Activated CD8-positive, alpha-beta T cell treated with anti-CD3 and anti-CD28 coated beads, Interleukin-2, amount 10 ng/mL, durations not matched to agents 7 days and 5 days (primary cell): ENCODE results near the gene SLC25A21. TPM values are rescaled to one million over a fixed set of nuclear protein-coding genes. Genes with fewer than 3 reads are reported as not detected.

ENCODE experiments used
- ATAC-seq: fragments of 150-1000 bp; cut with Tn5 transposase; one replicate; pipeline ENCODE4 v1.10.0; 2021; ENCODE audit warnings: moderate library complexity
- CTCF ChIA-PET: fragments of 350-600 bp; sonication (Branson Sonifier 250); formaldehyde crosslinking; loops from one replicate; lab custom pipeline; 2021; ENCODE audit warnings: antibody characterized with exemption; lab: Charles Lee
- POLR2A ChIA-PET: fragments of 350-600 bp; sonication (Branson Sonifier 250); formaldehyde crosslinking; loops from one replicate; lab custom pipeline; 2021; ENCODE audit warnings: antibody characterized with exemption; lab: Charles Lee
- DNase-seq: peaks from one replicate; pipeline ENCODE4 v3.0.0-alpha.2; 2020
- H3K27ac Mint-ChIP-seq: one replicate; pipeline ENCODE4 v1.8.0; 2021; ENCODE audit warnings: mild to moderate bottlenecking, mixed read lengths
- H3K27me3 Mint-ChIP-seq: one replicate; pipeline ENCODE4 v1.8.0; 2021; ENCODE audit warnings: low read depth, mixed read lengths
- H3K36me3 Mint-ChIP-seq: one replicate; pipeline ENCODE4 v1.8.0; 2021; ENCODE audit warnings: low read depth, mixed read lengths
- H3K4me1 Mint-ChIP-seq: one replicate; pipeline ENCODE4 v1.8.0; 2021; ENCODE audit warnings: low read depth, mixed read lengths
- H3K4me3 Mint-ChIP-seq: one replicate; pipeline ENCODE4 v1.8.0; 2021; ENCODE audit warnings: mild to moderate bottlenecking, mixed read lengths
- H3K9me3 Mint-ChIP-seq: one replicate; pipeline ENCODE4 v1.8.0; 2022; ENCODE audit warnings: mixed read lengths; ENCODE audit not compliant: insufficient read depth
- total RNA-seq, 2 experiments: library from RNA; stranded (reverse); gene quantifications; one replicate each; pipeline ENCODE4 v1.2.3, GENCODE V29; 2021

The SLC25A21 gene
- total RNA-seq, 2 experiments from 2014 or later, result not detected

DNA sequence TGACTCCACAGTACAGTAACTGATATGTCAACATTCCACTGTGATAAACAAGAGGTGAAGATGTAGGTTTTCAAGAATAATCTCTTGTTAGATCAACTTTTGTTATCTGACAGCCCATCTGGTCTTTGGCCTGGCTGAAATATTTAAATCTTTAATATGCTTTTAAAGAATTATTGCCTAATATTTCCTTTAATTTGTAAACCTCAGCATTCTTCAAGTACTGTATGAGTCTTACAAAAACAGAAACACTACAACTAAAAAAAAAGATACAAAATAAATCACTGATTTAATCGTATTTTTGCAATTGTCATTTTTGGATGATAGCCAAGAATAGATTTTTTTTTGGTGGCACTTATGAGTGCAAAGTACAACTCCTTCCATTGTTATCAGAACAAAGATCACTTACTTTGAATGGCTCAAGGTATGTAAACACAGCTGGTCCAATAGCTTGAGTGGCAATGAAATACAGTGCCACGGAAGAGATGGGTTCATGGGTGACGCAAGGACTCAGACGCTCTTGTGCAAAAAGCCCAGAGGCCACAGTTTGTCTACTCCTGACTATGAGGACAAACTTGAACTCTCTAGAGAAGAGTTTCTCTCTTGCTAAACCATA, 401.3 kb downstream of the SLC25A21 start:
- Mint-ChIP-seq H3K36me3 (no peaks in the 10 kb centered on the region), H3K4me1 (no peaks in the 10 kb centered on the region), H3K27me3 (no peaks in the 10 kb centered on the region), H3K4me3 (no peak overlapping the region), H3K9me3 (no peaks in the 10 kb centered on the region), H3K27ac (no peak overlapping the region)
- CTCF ChIA-PET, result no interaction called here
- DNase-seq, result no peak
- ATAC-seq, result no peak
- POLR2A ChIA-PET, result no interaction called here

DNA sequence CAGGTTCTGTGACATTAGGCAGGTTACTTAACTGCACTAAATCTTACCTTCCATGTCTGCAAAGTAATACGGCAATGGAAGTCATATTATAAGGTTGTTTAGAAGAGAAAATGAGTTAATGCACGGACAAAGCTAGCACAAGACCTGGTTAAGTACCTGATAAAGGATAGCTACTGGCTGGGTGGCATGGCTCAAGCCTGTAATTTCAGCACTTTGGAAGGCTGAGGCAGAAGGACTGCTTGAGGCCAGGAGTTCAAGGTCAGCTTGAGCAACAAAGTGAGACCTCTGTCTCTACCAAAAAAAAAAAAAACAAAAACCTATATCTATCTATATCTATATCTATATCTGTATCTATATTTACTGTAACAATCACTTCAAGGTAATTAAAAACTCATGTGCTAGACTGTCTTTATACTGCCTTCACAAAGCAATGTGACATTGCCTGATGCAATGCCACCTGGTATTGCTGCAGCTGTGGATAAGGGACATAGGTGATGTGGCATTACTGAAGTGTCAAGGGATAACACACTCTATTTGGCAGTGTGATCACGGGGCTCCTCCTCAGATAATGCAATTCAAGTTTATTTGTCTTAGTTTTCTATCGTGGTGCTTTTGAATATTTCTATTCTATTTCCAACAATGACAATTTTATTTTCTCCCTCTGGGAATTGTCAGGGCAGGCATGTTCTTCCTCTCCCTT, 403.6 kb downstream of the SLC25A21 start:
- no peaks in the 10 kb centered on the region for H3K4me1 Mint-ChIP-seq
- no peaks in the 10 kb centered on the region for H3K9me3 Mint-ChIP-seq
- no peak overlapping the region for H3K27ac Mint-ChIP-seq
- ChIA-PET CTCF (no interaction called here), POLR2A (no interaction called here)
- no peaks in the 10 kb centered on the region for H3K27me3 Mint-ChIP-seq
- no peaks in the 10 kb centered on the region for H3K36me3 Mint-ChIP-seq
- no peak overlapping the region for H3K4me3 Mint-ChIP-seq
- DNase-seq (no peak), ATAC-seq (no peak)

DNA sequence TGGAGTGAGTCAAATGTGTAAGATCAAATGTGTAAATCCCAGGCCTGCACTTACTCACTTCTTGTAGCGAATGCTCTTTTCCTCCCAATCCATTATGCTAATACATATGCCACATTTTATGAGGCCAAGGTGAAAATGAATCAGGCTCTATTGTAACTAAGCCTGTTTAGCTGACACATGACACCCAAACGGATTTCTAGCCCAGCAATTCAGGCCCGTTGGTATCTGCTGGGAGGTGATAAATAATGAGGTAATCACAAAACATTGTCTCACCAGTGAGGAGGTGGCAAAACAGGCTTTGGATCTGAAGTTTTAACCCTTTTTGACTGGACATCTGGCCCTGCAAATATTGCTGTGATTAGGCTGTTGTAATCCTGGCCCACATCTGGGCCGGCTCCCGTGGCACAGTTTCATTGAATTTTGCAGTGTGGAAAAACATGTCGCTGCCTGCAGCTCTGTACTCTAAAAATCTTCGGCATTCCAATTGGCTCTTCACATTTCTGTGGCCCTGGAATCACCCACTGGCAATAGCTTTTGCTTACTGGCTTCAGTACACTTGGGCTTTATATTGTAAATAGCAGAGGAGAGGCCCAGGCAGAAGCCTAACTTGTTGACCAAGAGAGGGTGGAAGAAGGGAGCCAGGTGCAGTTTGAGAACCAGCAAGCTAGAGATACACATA, 404.7 kb downstream of the SLC25A21 start:
- Mint-ChIP-seq H3K4me3 (no peak overlapping the region), H3K9me3 (no peaks in the 10 kb centered on the region), H3K36me3 (no peaks in the 10 kb centered on the region), H3K27me3 (no peaks in the 10 kb centered on the region), H3K4me1 (no peaks in the 10 kb centered on the region), H3K27ac (no peak overlapping the region)
- POLR2A ChIA-PET, result no interaction called here
- DNase-seq (no peak), ATAC-seq (no peak)
- CTCF ChIA-PET, result no interaction called here

DNA sequence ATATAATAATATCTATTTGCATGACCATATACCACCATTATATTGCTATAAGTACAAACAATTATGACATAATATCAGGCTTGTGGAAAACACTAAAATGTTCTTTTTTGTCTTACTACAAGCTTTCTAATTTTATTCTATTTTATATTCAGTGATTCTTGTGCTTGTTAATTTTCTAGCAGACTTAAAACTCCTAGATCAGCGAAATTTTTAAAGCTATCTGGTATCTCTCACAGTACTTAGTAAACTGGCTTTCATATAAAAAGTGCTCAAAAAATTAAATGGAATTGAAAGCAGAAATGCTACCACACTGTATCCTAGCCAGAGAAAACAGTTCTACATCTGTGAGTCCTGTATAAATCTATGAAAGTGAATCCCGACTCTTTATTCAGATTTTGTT, 405.4 kb downstream of the SLC25A21 start:
- ChIA-PET CTCF (no interaction called here), POLR2A (no interaction called here)
- no peaks in the 10 kb centered on the region for H3K36me3 Mint-ChIP-seq
- no peak overlapping the region for H3K4me3 Mint-ChIP-seq
- ATAC-seq (no peak), DNase-seq (no peak)
- H3K27ac Mint-ChIP-seq, result no peak overlapping the region
- no peaks in the 10 kb centered on the region for H3K4me1 Mint-ChIP-seq
- no peaks in the 10 kb centered on the region for H3K9me3 Mint-ChIP-seq
- no peaks in the 10 kb centered on the region for H3K27me3 Mint-ChIP-seq

DNA sequence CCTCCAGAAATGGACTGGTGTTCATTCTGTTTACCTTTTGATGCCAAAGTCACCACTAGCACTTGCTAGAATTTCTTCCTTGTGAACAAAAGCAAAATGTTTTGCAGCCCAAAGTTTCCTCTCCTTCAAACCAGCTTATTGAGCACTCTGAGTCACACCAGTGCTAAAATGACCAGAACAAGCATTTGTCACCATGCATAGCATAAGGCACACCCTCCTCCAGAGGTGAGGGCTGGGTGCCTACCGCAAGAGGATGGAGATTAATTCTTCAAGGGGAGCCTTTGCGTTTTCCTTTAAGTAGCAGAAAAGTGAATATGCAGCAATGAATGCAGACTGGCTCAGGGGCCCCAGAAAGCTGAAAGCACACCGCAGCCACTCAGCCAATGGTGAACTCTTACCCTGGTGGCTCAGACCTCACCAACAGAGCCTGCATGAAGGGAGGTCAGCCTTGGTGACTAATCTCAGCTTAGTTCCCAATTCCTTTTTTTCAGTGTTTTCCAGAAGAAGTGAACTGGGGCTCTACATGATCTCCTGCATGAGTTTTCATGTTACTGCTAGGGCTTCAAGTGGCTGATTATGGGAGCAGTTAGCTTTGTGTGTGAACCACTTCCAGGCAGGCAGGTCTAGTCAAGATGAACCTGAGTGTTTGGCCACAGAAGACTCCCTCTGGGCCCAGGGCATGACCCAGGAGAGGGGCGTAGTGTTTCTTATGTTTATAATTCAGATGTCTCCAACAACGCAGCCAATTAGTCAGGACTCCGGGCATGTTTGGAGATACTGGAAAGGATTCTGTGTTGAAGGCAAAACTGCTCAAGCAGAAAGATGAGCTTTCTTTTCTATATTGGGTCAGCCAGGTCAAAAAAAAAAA, 414.4 kb downstream of the SLC25A21 start:
- Mint-ChIP-seq H3K9me3 (peaks cover 8% of the 10 kb centered on the region), H3K4me3 (no peak overlapping the region), H3K27me3 (no peaks in the 10 kb centered on the region), H3K27ac (no peak overlapping the region), H3K4me1 (no peaks in the 10 kb centered on the region), H3K36me3 (no peaks in the 10 kb centered on the region)
- ATAC-seq, result no peak
- ChIA-PET CTCF (no interaction called here), POLR2A (no interaction called here)
- DNase-seq, result no peak

DNA sequence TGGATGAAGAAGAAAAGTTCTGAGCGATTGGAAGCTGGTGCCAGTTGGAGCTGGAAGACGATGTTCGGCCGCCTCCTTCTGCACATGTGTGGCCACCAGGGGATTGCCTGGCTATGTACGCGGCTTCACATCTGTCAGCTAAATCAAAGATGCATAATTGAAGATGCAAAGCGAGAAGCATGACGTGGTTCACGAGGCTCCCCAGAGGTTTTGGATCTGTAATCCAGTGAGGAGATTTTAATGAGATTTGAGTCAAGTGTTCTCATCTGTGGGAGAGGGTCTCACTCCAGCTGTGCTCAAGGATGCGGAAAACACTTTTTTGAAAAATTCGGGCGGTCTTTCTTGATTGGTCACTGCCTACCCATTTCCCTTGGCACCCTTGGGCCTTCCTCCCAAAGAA, 416.2 kb downstream of the SLC25A21 start:
- ChIA-PET POLR2A (no interaction called here), CTCF (no interaction called here)
- no peak overlapping the region for H3K27ac Mint-ChIP-seq
- H3K27me3 Mint-ChIP-seq, result no peaks in the 10 kb centered on the region
- DNase-seq (no peak), ATAC-seq (no peak)
- no peaks in the 10 kb centered on the region for H3K36me3 Mint-ChIP-seq
- H3K9me3 Mint-ChIP-seq, result peaks cover 11% of the 10 kb centered on the region
- no peak overlapping the region for H3K4me3 Mint-ChIP-seq
- H3K4me1 Mint-ChIP-seq, result no peaks in the 10 kb centered on the region

DNA sequence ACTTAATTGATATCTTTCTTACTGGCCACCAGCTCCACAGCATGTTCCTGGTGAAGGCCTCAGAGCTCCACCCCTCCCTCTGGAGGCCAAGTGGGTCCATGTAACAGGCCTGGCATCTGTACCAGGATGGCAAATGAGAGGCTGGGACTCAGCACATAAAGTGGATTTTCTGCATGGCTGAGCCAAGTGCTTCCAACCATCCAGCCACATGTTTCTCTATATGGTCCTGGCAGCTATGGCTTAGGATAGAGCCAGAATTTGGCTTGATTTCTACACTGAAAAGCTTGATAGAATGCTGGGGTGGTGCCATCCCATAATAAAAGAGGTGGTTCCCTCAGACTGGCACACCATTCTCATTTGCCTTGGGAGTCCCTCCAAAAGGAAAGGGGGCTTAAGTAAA, 416.6 kb downstream of the SLC25A21 start:
- Mint-ChIP-seq H3K4me3 (no peak overlapping the region), H3K9me3 (peaks cover 11% of the 10 kb centered on the region), H3K27me3 (no peaks in the 10 kb centered on the region), H3K27ac (no peak overlapping the region), H3K36me3 (no peaks in the 10 kb centered on the region), H3K4me1 (no peaks in the 10 kb centered on the region)
- DNase-seq, result no peak
- CTCF ChIA-PET, result no interaction called here
- no peak for ATAC-seq
- POLR2A ChIA-PET, result no interaction called here

DNA sequence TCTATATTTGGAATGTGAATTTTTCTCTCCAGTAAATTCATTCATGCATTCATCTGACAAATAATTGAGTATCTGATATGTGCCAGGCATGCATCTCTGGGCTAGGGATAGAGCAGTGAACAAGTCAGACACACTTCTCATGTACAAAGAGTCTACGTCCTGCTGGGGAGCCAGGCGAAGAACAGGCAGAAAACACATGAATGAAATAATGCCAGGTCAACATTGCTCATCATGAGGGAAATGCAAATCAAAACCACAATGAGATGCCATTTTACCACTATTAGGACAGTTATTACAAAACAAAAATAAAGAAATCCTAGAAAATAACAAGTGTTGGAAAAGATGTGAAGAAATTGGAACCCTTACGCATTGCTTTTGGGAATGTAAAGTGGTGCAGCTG, 420.5 kb downstream of the SLC25A21 start:
- Mint-ChIP-seq H3K27me3 (no peaks in the 10 kb centered on the region), H3K36me3 (no peaks in the 10 kb centered on the region), H3K4me3 (no peak overlapping the region), H3K4me1 (no peaks in the 10 kb centered on the region), H3K9me3 (peaks cover 11% of the 10 kb centered on the region), H3K27ac (no peak overlapping the region)
- ATAC-seq, result no peak
- no peak for DNase-seq
- POLR2A ChIA-PET, result no interaction called here
- CTCF ChIA-PET, result no interaction called here

DNA sequence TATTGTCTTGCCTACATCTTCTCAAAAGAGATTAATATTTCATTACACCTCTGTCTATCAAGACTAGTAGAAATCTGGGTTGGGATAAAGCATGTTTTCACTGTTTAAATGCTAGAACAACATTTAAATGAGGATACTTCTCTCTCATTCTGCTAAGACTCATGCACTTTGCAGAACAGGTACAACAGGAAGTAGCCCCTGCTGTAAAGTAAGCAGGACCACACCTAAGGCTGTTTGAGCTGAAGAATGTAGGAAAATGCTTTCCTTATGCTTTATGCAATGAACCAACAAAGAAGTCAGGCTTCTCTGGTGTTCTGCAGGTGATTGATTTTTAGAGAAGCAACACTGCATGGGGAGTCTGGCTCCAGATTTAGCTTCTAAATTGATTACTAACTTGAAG, 421.3 kb downstream of the SLC25A21 start:
- ATAC-seq (no peak), DNase-seq (no peak)
- Mint-ChIP-seq H3K9me3 (peaks cover 11% of the 10 kb centered on the region), H3K4me3 (no peak overlapping the region), H3K36me3 (no peaks in the 10 kb centered on the region), H3K27ac (no peak overlapping the region), H3K27me3 (no peaks in the 10 kb centered on the region), H3K4me1 (no peaks in the 10 kb centered on the region)
- CTCF ChIA-PET, result no interaction called here
- POLR2A ChIA-PET, result no interaction called here

DNA sequence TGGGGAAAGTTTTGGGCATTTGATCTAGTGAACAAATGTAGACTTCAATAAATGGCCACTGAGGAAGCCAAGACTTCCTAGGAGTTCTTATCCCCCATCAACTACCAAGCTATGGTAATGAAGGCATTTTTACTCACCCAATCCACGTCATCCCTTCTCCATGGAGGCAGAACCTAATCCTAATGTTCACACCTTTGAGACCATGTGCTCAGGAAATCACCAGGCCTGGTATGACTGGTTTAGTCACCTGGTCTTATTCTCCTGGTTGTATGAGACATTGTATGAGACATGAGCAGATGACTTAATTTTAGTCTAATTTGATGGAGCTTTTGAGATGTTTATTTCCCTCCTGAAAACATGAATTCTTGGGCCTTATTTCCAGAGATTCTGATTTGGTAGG, 422.2 kb downstream of the SLC25A21 start:
- Mint-ChIP-seq H3K27ac (no peak overlapping the region), H3K9me3 (peaks cover 11% of the 10 kb centered on the region), H3K4me3 (no peak overlapping the region), H3K36me3 (no peaks in the 10 kb centered on the region), H3K4me1 (no peaks in the 10 kb centered on the region), H3K27me3 (no peaks in the 10 kb centered on the region)
- ChIA-PET CTCF (no interaction called here), POLR2A (no interaction called here)
- DNase-seq (no peak), ATAC-seq (no peak)

DNA sequence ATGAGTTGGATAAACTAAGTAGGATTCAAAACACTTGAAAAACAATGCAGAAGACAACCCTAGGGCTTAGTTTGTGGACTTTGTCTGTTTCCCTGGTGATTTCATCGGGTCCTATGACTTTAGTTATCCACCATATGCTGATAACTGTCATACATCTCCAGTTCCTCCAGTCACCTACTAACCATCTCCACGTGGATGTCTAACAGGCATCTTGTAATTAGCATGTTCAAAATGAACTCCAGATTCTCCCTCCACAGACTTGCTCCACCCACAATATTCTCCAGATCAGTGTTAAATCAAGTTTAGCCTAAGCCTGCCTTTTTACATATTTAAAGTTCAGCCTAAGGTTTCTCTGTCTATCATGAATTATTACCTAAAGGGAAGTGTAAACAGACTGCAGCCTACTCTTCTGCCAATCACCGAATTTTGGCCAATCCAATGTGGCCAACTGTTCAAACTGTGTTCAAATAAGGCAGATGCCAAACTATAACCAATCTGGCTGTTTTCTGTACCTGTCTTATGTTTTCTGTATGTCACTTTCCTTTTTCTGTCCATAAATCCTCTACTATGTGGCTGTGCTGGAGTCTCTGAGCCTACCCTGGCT, 423.7 kb downstream of the SLC25A21 start:
- Mint-ChIP-seq H3K27ac (no peak overlapping the region), H3K36me3 (no peaks in the 10 kb centered on the region), H3K9me3 (peaks cover 13% of the 10 kb centered on the region), H3K4me1 (no peaks in the 10 kb centered on the region), H3K4me3 (no peak overlapping the region), H3K27me3 (no peaks in the 10 kb centered on the region)
- DNase-seq (no peak), ATAC-seq (no peak)
- POLR2A ChIA-PET, result no interaction called here
- CTCF ChIA-PET, result no interaction called here
